HG03442 (cell line): ENCODE data around the gene RALGPS1.

Experiments
- ATAC-seq: cut with Tn5 transposase; IDR thresholded peaks from one replicate; pipeline ENCODE4 v1.9.1; 2021; ENCODE audit warnings: mild to moderate bottlenecking, moderate library complexity; ENCODE audit not compliant: unreplicated experiment

Gene RALGPS1

DNA sequence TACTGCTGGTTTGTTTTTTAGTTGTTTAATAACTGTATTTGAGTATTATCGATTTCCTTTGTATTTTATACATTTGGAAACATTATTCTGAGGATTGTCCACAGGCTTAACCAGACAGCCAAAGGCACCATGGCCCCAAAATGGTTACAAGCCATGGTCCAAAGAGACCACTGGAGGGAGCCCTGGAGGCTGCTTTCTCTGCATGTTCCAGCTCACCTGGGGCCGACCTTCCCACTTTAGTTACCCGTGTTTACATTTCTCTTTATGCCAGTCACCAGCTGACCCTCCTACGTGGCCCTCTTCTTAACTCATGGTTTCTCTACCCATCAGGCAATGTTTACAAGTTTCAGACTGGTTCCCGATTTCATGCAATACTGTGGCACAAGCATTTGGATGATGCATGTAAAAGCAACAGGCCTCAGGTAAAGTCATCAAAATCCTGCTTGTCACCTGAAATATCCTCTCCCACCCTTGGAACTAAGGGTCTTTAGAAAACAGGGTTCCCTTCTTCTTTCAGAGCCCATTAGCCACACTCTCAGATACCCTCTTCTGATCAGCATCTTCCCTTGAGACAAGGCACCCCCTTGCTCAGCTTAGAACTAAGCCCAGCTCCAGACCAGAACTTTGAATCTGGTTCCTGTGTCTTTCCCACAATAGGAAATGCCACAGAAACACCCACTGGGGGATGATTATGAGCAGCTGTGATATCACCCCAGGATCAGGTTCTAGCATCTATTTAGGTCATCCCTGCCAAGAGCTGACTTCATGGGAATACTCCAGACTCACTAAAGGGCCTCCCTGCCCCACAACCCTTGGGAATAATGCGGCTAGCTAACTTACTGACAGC, 300.1 kb downstream of the RALGPS1 start:
- ATAC-seq, result no peak

GRCh38 chr9:127215268-127216209, 301.0 kb downstream of the RALGPS1 start:
- ATAC-seq, result no peak

DNA sequence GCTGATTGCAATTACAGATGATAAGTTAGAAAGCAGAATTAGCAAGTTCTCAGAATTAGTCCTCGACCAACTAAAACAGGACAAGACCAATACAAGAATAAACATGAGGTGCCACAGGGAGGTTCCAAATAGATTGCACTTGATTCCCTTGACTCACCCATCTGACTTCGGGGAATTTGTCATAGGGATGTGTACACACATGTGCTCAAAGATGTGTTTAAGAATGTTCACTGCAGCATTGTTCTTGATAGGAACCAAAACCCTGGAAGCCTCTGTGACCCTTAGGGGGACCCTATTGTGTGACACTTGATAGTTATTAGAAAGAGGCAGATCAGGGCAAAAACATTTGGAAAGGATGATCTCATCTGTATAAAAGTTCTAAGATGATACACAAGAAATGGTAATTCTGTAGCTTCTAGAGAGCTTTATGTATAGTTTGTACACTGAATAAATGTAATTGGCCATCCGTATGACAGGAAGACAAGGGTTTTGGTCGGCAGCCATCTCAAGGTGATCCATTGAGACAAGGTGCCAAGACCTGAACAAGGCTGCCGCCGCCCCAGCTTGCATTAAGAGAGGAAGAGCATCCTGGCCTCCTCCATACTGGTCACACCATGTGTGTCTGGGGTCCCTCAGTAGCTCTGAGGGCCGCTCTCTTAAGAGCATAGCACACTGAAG, 301.8 kb downstream of the RALGPS1 start:
- ATAC-seq, result no peak

DNA sequence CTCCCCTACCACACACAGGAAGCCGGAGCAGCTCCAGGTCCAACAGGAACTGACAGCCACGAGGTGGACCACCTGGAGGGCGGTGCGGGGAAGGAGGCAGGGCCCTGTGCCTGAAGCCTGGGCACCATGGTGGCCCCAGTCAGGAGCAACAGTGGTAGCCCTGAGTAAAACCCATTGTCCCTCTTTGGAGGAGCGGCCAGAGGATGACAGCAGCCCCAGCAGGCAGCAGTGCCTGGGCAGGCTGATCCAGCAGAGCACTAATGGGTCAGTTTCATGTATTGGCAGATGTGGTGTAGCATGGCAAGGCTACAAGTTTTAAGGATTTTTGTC, 302.3 kb downstream of the RALGPS1 start:
- no peak for ATAC-seq

DNA sequence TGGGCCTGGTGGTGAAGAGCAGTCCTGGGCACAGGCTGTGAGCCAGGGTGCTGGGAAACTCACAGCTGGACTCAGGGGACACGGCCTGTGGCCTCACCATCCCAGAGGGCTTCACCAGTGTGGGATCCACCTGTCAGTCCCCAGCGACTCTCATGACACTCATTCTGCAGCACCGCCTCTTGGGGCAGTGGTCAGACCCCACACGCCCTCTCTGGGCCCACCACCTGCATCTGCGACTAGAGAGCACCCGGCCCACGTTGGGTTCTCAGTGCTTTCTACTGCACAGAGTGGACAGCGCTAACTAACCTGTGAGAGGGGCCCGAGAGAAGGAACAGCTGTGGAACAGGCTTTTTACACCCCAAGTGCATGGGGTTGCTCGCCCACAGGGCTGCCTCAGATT, 304.2 kb downstream of the RALGPS1 start:
- ATAC-seq, result no peak

GRCh38 chr9:127219520-127219919, 304.9 kb downstream of the RALGPS1 start:
- ATAC-seq, result no peak

DNA sequence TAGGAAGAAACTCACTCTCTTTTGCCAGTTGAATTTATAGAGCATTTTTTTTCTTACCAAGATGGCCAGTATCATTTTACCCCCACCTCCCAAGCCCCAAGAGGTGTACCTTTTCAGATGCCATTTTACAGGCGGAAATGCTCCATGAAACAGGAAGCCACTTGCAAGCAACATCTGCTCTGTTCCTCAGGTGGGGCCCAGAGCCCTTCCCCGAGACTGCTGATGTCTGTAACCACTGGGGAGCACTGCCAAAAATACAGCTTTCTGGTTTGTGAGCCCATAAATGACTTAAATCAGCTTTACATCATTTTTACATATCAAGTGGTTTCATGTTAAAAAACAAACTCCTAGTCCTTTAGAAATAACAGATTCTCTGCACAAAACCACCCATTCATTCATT, 307.1 kb downstream of the RALGPS1 start:
- no peak for ATAC-seq

DNA sequence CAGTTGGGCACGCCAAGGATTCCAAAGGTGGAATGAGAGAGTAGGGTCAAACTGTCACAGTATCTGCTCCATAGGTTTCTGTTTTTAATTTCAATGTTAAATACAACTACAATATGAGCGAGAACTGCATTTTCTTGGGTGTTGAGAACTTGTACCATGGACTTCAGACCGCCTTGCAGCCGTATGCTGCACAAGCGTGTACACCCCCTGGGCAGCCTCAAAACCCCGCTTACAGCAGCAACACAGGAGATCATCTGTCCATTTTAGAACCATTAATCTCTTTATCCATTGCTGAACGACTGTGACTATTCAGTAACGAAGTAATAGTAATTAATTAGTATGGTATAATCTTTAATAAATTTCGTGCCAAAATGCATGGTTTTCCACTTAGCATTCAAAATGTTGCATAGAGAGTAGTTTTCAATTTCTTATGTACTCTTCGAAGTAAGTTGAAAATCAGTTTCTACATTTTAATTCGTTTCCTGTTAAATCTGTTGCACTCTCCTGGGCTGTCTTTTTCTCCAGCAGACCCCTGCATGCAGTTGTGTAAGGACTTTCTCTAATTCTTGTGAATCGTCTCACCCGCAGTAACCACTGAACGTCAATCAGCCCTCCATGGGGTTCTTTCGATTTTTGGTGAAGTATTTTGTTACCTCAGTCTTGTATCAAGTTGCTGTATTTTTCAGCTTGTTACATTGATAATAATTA, 308.0 kb downstream of the RALGPS1 start:
- ATAC-seq, result no peak

GRCh38 chr9:127223266-127223665, 308.7 kb downstream of the RALGPS1 start:
- ATAC-seq, result no peak

- no peak for ATAC-seq
Measured at GRCh38 chr9:127223810-127224177, 309.2 kb downstream of the RALGPS1 start.

- peak; percentile 51 for ATAC-seq
Measured at GRCh38 chr9:127224178-127224882, 309.7 kb downstream of the RALGPS1 start.

DNA sequence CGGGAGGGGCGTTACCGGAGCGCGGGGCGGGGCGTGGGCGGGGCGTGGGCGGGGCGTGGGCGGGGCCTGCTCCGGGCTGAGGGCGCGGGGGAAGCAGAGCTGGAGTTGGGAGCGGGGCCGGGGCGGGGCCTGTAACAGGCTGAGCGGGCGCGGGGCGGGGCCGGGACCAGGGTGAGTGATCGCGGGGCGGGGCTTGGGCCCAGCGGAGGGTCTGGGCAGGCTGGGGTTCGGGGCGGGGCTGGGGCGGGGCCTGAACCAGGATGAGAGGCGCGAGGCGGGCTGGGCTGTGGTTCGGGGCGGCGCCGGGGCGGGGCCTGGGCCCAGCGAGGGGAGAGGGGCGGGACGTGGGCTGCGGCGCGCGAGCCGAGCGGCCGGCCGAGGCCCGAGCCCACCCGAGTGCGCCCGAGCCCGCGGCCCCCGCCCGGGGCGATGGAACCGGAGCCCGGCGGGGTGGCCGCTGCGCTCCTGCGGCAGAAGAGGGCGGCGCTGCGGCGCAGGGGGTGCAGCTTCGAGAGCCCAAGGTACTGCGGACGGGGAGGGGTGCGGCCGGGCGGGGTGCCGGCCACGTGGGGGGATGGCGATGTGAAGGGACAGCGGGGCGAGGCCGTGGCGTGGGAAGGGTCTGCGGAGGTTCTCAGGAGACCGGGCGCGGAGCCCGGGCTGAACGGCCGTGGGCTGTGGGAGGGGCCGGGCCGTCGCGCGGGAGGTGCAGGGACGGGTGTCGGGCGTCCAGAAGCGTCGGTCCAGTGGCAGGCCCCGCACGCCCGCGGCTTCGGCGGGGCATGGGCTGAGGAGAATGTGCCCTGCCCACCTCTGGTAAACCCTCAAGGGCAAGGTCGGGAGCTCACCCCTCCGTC, 310.5 kb downstream of the RALGPS1 start:
- ATAC-seq, result peak; percentile 51

GRCh38 chr9:127225801-127226625, 311.4 kb downstream of the RALGPS1 start:
- peak; percentile 0 for ATAC-seq

GRCh38 chr9:127229691-127230417, 315.3 kb downstream of the RALGPS1 start:
- ATAC-seq, result no peak

- ATAC-seq, result no peak
Measured at GRCh38 chr9:127231666-127232065, 317.1 kb downstream of the RALGPS1 start.

- no peak for ATAC-seq
Measured at GRCh38 chr9:127232833-127233549, 318.4 kb downstream of the RALGPS1 start.

GRCh38 chr9:127233550-127233949, 319.0 kb downstream of the RALGPS1 start:
- ATAC-seq, result no peak
